HCT116 (cell line): Measurements from ENCODE around the gene DCUN1D2.

Source experiments
- CEBPB ChIP-seq: IDR thresholded peaks from 2 replicates; pipeline ENCODE4 v1.6.1; 2012; ENCODE audit warnings: low read depth
- EZH2 ChIP-seq: fragments of 200-600 bp; sonication (generic); IDR thresholded peaks from 2 replicates; pipeline ENCODE4 v1.6.1; 2017; ENCODE audit warnings: antibody characterized with exemption, mixed run types
- EZH2phosphoT487 ChIP-seq: fragments of 200-600 bp; IDR thresholded peaks from 2 replicates; pipeline ENCODE4 v1.6.1; 2018; ENCODE audit warnings: antibody characterized with exemption, borderline replicate concordance
- POLR2A ChIP-seq: IDR thresholded peaks from 2 replicates; pipeline ENCODE4 v1.7.0; 2011; ENCODE audit warnings: borderline replicate concordance; ENCODE audit not compliant: insufficient read depth, insufficient read length; ENCODE audit errors: extremely low read depth
- REST ChIP-seq: IDR thresholded peaks from 2 replicates; pipeline ENCODE4 v1.6.1; 2012; ENCODE audit warnings: low read depth
- SP1 ChIP-seq: IDR thresholded peaks from 2 replicates; pipeline ENCODE4 v1.6.1; 2012; ENCODE audit warnings: low read depth
- ZFX ChIP-seq: fragments of 450-650 bp; IDR thresholded peaks from 2 replicates; pipeline ENCODE4 v1.6.1; 2017
- TF ChIP-seq, protein P1 (sequence below), 3 experiments: fragments of 200-600 bp in 1 of 3; sonication (generic) in 1 of 3; IDR thresholded peaks in 2 of 3; conservative IDR thresholded peaks in 1 of 3; 2 replicates each; pipeline ENCODE4 v1.5.1; 2012 to 2017; ENCODE audit warnings: low read depth in 2 of 3, low read length in 2 of 3, antibody characterized with exemption in 1 of 3, borderline replicate concordance in 1 of 3, control low read depth in 1 of 3, mild to moderate bottlenecking in 1 of 3, mixed read lengths in 1 of 3, mixed run types in 1 of 3, moderate library complexity in 1 of 3; ENCODE audit not compliant: insufficient read depth in 1 of 3
- TF ChIP-seq, protein P2 (sequence below): IDR thresholded peaks from 2 replicates; pipeline ENCODE4 v1.6.1; 2012

DNA sequence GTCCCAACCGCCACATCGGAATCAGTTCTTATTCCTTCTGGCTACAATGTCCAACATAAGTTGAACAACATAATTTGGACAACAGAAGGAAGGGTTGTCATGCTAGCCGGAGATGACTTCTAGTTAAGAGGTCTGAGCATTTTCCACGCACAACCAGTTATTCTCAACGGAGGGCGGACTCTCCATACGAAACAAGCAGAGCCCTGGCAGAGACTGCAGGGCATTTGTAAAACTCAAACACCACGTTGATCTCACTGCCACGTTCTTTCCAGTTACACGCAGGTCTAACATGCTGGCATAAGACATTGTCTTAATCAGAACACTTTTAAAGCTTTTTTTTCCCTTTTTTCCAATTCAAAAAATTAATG is 38.3 kb upstream of the DCUN1D2 start:
- TF ChIP-seq REST (no peak), POLR2A (no peak), EZH2 (no peak), CEBPB (no peak), SP1 (no peak), ZFX (no peak), EZH2phosphoT487 (no peak)
- TF ChIP-seq, protein P1, sequence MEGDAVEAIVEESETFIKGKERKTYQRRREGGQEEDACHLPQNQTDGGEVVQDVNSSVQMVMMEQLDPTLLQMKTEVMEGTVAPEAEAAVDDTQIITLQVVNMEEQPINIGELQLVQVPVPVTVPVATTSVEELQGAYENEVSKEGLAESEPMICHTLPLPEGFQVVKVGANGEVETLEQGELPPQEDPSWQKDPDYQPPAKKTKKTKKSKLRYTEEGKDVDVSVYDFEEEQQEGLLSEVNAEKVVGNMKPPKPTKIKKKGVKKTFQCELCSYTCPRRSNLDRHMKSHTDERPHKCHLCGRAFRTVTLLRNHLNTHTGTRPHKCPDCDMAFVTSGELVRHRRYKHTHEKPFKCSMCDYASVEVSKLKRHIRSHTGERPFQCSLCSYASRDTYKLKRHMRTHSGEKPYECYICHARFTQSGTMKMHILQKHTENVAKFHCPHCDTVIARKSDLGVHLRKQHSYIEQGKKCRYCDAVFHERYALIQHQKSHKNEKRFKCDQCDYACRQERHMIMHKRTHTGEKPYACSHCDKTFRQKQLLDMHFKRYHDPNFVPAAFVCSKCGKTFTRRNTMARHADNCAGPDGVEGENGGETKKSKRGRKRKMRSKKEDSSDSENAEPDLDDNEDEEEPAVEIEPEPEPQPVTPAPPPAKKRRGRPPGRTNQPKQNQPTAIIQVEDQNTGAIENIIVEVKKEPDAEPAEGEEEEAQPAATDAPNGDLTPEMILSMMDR (IDR thresholded peaks at IDR 0.05 in 2 of 3, conservative IDR thresholded peaks at IDR 0.05 in 1 of 3; ENCODE audit: borderline replicate concordance in 1 of 3, insufficient read depth in 1 of 3, low read depth in 2 of 3, low read length in 2 of 3), result no peak
- TF ChIP-seq, protein P2, sequence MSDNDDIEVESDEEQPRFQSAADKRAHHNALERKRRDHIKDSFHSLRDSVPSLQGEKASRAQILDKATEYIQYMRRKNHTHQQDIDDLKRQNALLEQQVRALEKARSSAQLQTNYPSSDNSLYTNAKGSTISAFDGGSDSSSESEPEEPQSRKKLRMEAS, result no peak
